Spleen (tissue), 7 donors: Measurements from ENCODE around the gene HOXB2.

Experiments
- POLR2A ChIP-seq, 3 donors: fragments of 450-650 bp; IDR thresholded peaks; one replicate each; pipeline ENCODE4 v1.5.1; 2017; ENCODE audit warnings: antibody characterized with exemption in 3 of 3, mild to moderate bottlenecking in 1 of 3
- TF ChIP-seq, protein P1 (sequence below), 11 experiments: fragments of 200-600 bp in 7 of 11; fragments of 450-650 bp in 4 of 11; sonication (generic) in 4 of 11; IDR thresholded peaks in 8 of 11; conservative IDR thresholded peaks in 3 of 11; 1 replicate in 7 of 11; 2 replicates in 4 of 11; pipeline versions ENCODE4 v1.4.0 to v1.8.0; 2016 to 2021; ENCODE audit warnings: antibody characterized with exemption in 11 of 11, inconsistent platforms in 4 of 11, mild to moderate bottlenecking in 1 of 11
- donor health status: DM: no; HTN: no; CAD: no; lungs with moderate emphysema.
- donor health status: DM: no; HTN: no; CAD: no.
- donor health status: DM: no; HTN: no; CAD: no.

DNA sequence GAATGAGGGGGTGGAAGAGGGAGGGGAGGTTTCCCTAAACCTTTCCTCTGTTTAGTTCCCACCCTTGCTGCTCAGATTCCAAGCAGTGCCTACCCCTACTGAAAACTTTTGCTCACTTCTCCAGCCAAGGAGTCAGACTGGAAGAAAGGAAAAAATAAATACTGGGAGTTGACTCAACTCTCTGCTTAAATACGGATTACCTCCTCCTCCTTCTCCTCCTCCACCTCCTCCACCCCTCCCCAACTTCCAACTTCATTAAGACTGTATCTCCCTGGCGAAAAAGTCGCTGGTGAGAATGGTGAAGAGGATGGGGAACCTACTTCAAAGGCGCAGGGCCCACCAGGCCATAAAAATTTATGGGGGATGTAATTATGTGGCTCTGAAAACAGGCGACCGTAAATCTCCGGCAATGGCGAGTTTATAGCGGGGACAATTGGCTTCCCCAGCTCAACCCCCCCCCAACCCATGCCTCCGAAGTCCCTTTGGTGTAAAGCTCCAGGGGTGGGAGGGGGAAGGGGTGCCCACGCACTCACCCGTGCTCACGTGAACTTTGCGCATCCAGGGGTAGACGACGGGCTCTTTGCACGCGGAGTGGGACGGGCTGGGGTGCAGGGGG, 32.5 kb upstream of the HOXB2 start:
- TF ChIP-seq, protein P1, sequence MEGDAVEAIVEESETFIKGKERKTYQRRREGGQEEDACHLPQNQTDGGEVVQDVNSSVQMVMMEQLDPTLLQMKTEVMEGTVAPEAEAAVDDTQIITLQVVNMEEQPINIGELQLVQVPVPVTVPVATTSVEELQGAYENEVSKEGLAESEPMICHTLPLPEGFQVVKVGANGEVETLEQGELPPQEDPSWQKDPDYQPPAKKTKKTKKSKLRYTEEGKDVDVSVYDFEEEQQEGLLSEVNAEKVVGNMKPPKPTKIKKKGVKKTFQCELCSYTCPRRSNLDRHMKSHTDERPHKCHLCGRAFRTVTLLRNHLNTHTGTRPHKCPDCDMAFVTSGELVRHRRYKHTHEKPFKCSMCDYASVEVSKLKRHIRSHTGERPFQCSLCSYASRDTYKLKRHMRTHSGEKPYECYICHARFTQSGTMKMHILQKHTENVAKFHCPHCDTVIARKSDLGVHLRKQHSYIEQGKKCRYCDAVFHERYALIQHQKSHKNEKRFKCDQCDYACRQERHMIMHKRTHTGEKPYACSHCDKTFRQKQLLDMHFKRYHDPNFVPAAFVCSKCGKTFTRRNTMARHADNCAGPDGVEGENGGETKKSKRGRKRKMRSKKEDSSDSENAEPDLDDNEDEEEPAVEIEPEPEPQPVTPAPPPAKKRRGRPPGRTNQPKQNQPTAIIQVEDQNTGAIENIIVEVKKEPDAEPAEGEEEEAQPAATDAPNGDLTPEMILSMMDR (IDR thresholded peaks at IDR 0.05 in 8 of 11, conservative IDR thresholded peaks at IDR 0.05 in 3 of 11), result no peak
- TF ChIP-seq POLR2A (IDR thresholded peaks at IDR 0.05), result no peak
